PFSK-1 (cell line): ENCODE data around the gene ST6GAL2.

Experiments
- FOXP2 ChIP-seq: optimal IDR thresholded peaks from 2 replicates; pipeline ENCODE3; 2011; ENCODE audit warnings: borderline replicate concordance, control low read depth, inconsistent platforms; ENCODE audit not compliant: insufficient read depth; ENCODE audit errors: extremely low read length, extremely low read depth
- POLR2AphosphoS5 ChIP-seq: IDR thresholded peaks from 2 replicates; pipeline ENCODE4 v1.6.1; 2012; ENCODE audit warnings: low read depth, mild to moderate bottlenecking, control low read depth, low read length, moderate library complexity
- REST ChIP-seq, 2 experiments: IDR thresholded peaks; 2 replicates each; pipeline versions ENCODE4 v1.6.1 to v1.8.0; 2011 to 2012; ENCODE audit warnings: low read depth in 2 of 2, low read length in 2 of 2, control low read depth in 1 of 2, inconsistent platforms in 1 of 2, mild to moderate bottlenecking in 1 of 2, moderate library complexity in 1 of 2; ENCODE audit not compliant: insufficient read depth in 1 of 2
- SIN3A ChIP-seq: IDR thresholded peaks from 2 replicates; pipeline ENCODE4 v1.6.1; 2012; ENCODE audit warnings: mild to moderate bottlenecking, low read length, moderate library complexity, borderline replicate concordance; ENCODE audit not compliant: insufficient read depth
- TAF1 ChIP-seq: IDR thresholded peaks from 2 replicates; pipeline ENCODE4 v1.6.1; 2012; ENCODE audit warnings: low read length, control low read depth, borderline replicate concordance; ENCODE audit not compliant: insufficient read depth

The ST6GAL2 gene

GRCh38 chr2:106892048-106892447 lies 6.1 kb upstream of the ST6GAL2 start:
- no peak for TF ChIP-seq FOXP2
- no peak for TF ChIP-seq SIN3A
- no peak for TF ChIP-seq REST (IDR thresholded peaks at IDR 0.05; ENCODE audit: insufficient read depth in 1 of 2, low read depth in 2 of 2, low read length in 2 of 2)
- no peak for TF ChIP-seq TAF1
- TF ChIP-seq POLR2AphosphoS5: no peak

GRCh38 chr2:106890606-106891005 lies 4.6 kb upstream of the ST6GAL2 start:
- no peak for TF ChIP-seq SIN3A
- TF ChIP-seq TAF1: no peak
- TF ChIP-seq REST (IDR thresholded peaks at IDR 0.05; ENCODE audit: insufficient read depth in 1 of 2, low read depth in 2 of 2, low read length in 2 of 2): no peak
- TF ChIP-seq FOXP2: no peak
- TF ChIP-seq POLR2AphosphoS5: no peak

- TF ChIP-seq TAF1 (no peak), FOXP2 (peak; percentile 1), SIN3A (no peak), POLR2AphosphoS5 (no peak), REST (IDR thresholded peaks at IDR 0.05; ENCODE audit: insufficient read depth in 1 of 2, low read depth in 2 of 2, low read length in 2 of 2) (no peak)
Measured at GRCh38 chr2:106886916-106887758, 1.2 kb upstream of the ST6GAL2 start.

GRCh38 chr2:106885329-106885728 lies 638 bp downstream of the ST6GAL2 start:
- TF ChIP-seq POLR2AphosphoS5 (no peak), TAF1 (no peak), SIN3A (no peak), REST (IDR thresholded peaks at IDR 0.05; ENCODE audit: insufficient read depth in 1 of 2, low read depth in 2 of 2, low read length in 2 of 2) (no peak), FOXP2 (no peak)

- no peak for TF ChIP-seq FOXP2
- no peak for TF ChIP-seq TAF1
- TF ChIP-seq SIN3A: no peak
- no peak for TF ChIP-seq POLR2AphosphoS5
- no peak for TF ChIP-seq REST (IDR thresholded peaks at IDR 0.05; ENCODE audit: insufficient read depth in 1 of 2, low read depth in 2 of 2, low read length in 2 of 2)
Measured at GRCh38 chr2:106882673-106883072, 3.3 kb downstream of the ST6GAL2 start.
